Measurements from ENCODE around the gene CAPN5. TPM values are rescaled to one million over a fixed set of nuclear protein-coding genes. Genes with fewer than 3 reads are reported as not detected.

Gene CAPN5
- total and polyA plus RNA-seq, 2 of the 8 experiments (the other 6 are each of a cell fraction or from before 2014, with no cell fraction given): 21.5 to 22.4 TPM

DNA sequence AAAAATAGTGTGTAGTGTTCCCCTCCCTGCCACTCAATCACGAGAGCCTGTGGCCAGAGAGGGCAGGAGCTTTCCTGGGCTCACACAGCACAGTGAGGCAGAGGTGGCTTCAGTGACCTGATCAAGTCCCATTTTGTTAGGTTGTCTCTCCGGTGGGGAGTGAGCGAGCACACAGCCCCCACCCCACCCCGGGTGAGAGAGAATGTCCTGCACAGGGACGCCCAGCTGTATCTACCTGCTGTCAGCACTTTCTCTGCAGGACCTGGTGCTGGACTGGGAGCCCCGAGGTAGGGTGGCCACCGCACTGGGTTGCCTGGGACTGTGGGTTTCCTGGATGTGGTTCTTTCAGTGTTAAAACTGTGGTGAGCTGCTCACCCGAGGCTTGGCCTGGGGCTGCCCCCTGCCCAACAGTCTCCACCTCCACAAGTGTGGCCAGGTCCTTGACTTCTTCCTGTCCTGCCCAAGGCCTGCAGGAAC, 6.1 kb downstream of the CAPN5 start:
- FAIRE-seq (no peak), DNase-seq (ENCODE audit: low read depth in 1 of 2, low spot score in 2 of 2) (no peak)
- Histone ChIP-seq H3K27ac (ENCODE audit: low read depth, low read length) (no peak overlapping the region), H3K4me3 (ENCODE audit: extremely low read depth in 1 of 4, insufficient read depth in 2 of 4, low read depth in 3 of 4, low read length in 4 of 4) (no peak overlapping the region), H3K27me3 (replicated peaks in 1 of 4; ENCODE audit: control insufficient read depth in 3 of 4, extremely low read depth in 1 of 4, insufficient read depth in 3 of 4, low read length in 3 of 4) (no peaks in the 10 kb centered on the region), H3K9me3 (ENCODE audit: insufficient read depth in 2 of 2, low read depth in 1 of 2, low read length in 1 of 2) (no peaks in the 10 kb centered on the region), H3K4ac (replicated peaks; ENCODE audit: insufficient read length, low read depth, low read length) (no peak overlapping the region), H2BK15ac (ENCODE audit: low read length) (no peak overlapping the region), H3K23me2 (ENCODE audit: low read depth, low read length) (no peaks in the 10 kb centered on the region), H4K8ac (ENCODE audit: extremely low read depth, insufficient read depth, low read length) (peak overlapping the region; percentile 86), H3K56ac (replicated peaks; ENCODE audit: insufficient read length, low read depth, low read length) (no peak overlapping the region), H4K91ac (replicated peaks; ENCODE audit: insufficient read length, low read length) (no peak overlapping the region), H3K79me1 (ENCODE audit: low read depth, low read length) (no peaks in the 10 kb centered on the region; the same call in none of the 2 replicates), H3K36me3 (ENCODE audit: control insufficient read depth in 2 of 4, insufficient read depth in 4 of 4, low read length in 3 of 4) (no peaks in the 10 kb centered on the region), H4K20me1 (replicated peaks in 1 of 2; ENCODE audit: control insufficient read depth in 1 of 2, insufficient read depth in 2 of 2, low read length in 2 of 2) (peaks cover 0 to 2% of the 10 kb centered on the region in 2 experiments), H2BK5ac (ENCODE audit: low read depth, low read length) (0 out of 2 replicates have a peak overlapping the region, but pooled peaks have one; percentile 21), H3K9ac (replicated peaks in 1 of 4; ENCODE audit: extremely low read depth in 1 of 4, low read depth in 3 of 4, low read length in 3 of 4) (no peak overlapping the region), H3K23ac (ENCODE audit: insufficient read length) (no peak overlapping the region), H2BK20ac (ENCODE audit: low read length) (no peak overlapping the region), H4K5ac (ENCODE audit: insufficient read length, low read depth, low read length) (no peak overlapping the region), H3K79me2 (ENCODE audit: control insufficient read depth in 1 of 2, insufficient read depth in 2 of 2, low read length in 2 of 2) (no peaks in the 10 kb centered on the region), H3K14ac (ENCODE audit: insufficient read length) (no peak overlapping the region), H2BK120ac (replicated peaks; ENCODE audit: low read depth, low read length) (no peak overlapping the region), H3K4me2 (ENCODE audit: insufficient read depth in 1 of 2, low read depth in 2 of 2, low read length in 2 of 2) (no peak overlapping the region), H2AFZ (ENCODE audit: low read length) (no peak overlapping the region), H3K18ac (ENCODE audit: extremely low read depth, low read length) (no peak overlapping the region), H3K4me1 (replicated peaks in 1 of 4; ENCODE audit: control insufficient read depth in 3 of 4, insufficient read depth in 4 of 4, low read length in 3 of 4) (peaks cover 0 to 4% (median under 1%) of the 10 kb centered on the region in 4 experiments; a peak in 3 of 7 replicates), H2BK12ac (ENCODE audit: low read depth, low read length) (no peak overlapping the region), H2AK5ac (ENCODE audit: low read depth, low read length) (no peak overlapping the region)
- ChIA-PET POLR2A (ENCODE audit: partially characterized antibody) (interaction anchor here (0.7 to 1.6 kb wide), 2 partner anchors 10 to 11 kb away, joined by 3 to 7 read pairs; no protein-coding TSS in a partner anchor), CTCF (ENCODE audit: partially characterized antibody) (interaction anchor here (0.6 to 4.5 kb wide), 7 partner anchors 9 to 179 kb away, joined by 3 to 63 read pairs (median 4); partner anchors contain the start of gene MYO7A)
- 96% methylated on average over 8 of the region's 8 CpGs; no CpG with 5 or more reads in 1 of the 2 experiments for WGBS, 2 experiments (ENCODE audit: extremely low coverage in 1 of 2, insufficient coverage in 1 of 2, insufficient read length in 1 of 2, insufficient replicate concordance in 2 of 2, low coverage in 1 of 2, low lambda C conversion rate in 2 of 2, missing lambda C conversion rate in 1 of 2)
- TF ChIP-seq RAD21 (IDR thresholded peaks at IDR 0.05 in 1 of 2, conservative IDR thresholded peaks at IDR 0.05 in 1 of 2; ENCODE audit: low read depth in 2 of 2, low read length in 2 of 2): no peak
- TF ChIP-seq SIX5 (IDR thresholded peaks at IDR 0.05; ENCODE audit: low read depth, low read length): no peak
- no peak for TF ChIP-seq SRF (IDR thresholded peaks at IDR 0.05; ENCODE audit: low read depth, low read length)
- no peak for TF ChIP-seq HDAC6 (IDR thresholded peaks at IDR 0.05; ENCODE audit: low read depth, low read length)
- no peak for TF ChIP-seq SIRT6 (IDR thresholded peaks at IDR 0.05; ENCODE audit: low read length)
- no peak for TF ChIP-seq CBX8 (IDR thresholded peaks at IDR 0.05; ENCODE audit: borderline replicate concordance, low read depth, low read length)
- no peak for TF ChIP-seq SAP30 (IDR thresholded peaks at IDR 0.05; ENCODE audit: insufficient read depth, insufficient replicate concordance, low read length)
- TF ChIP-seq RNF2 (IDR thresholded peaks at IDR 0.05; ENCODE audit: borderline replicate concordance, low read depth, low read length, missing control alignments, poor library complexity, severe bottlenecking): no peak
- TF ChIP-seq KDM5A (IDR thresholded peaks at IDR 0.05; ENCODE audit: low read length): no peak
- TF ChIP-seq RXRA (IDR thresholded peaks at IDR 0.05; ENCODE audit: insufficient read depth, low read depth, low read length): no peak
